AG09309 (cell line): ENCODE data around the gene ZKSCAN4.

Experiments used
- DNase-seq: peaks from one replicate; pipeline ENCODE4 v3.0.0-alpha.2; 2010; ENCODE audit warnings: low read depth
- H3K4me3 ChIP-seq: 2 replicates; pipeline ENCODE4 v1.5.1; 2011; ENCODE audit warnings: mild to moderate bottlenecking, low read depth, low read length, moderate library complexity; ENCODE audit not compliant: control insufficient read depth
- TF ChIP-seq, protein P1 (sequence below): IDR thresholded peaks from 2 replicates; pipeline ENCODE4 v1.5.1; 2011; ENCODE audit warnings: mild to moderate bottlenecking, low read depth, low read length, inconsistent platforms; ENCODE audit not compliant: insufficient read depth, control insufficient read depth; ENCODE audit errors: missing control alignments

The ZKSCAN4 gene

DNA sequence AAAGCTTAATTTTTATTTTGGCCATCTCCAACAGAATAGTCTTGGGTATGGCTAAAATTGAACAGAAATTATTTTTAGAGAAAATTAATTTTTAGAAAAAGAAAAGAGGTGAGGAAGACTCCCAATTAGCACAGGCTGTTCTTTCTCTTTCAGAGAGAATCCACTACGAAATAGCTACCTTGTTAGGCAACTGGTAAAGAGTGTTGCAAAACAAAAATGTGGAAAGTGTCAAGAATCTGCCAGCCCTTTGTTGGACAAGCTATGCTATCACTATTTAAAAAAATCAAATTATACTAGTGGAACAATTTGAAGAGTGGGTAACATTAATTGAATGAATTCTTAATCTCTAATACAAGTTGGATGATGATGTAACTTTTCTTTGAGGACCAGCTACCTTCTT is 46.2 kb downstream of the ZKSCAN4 start:
- TF ChIP-seq, protein P1, sequence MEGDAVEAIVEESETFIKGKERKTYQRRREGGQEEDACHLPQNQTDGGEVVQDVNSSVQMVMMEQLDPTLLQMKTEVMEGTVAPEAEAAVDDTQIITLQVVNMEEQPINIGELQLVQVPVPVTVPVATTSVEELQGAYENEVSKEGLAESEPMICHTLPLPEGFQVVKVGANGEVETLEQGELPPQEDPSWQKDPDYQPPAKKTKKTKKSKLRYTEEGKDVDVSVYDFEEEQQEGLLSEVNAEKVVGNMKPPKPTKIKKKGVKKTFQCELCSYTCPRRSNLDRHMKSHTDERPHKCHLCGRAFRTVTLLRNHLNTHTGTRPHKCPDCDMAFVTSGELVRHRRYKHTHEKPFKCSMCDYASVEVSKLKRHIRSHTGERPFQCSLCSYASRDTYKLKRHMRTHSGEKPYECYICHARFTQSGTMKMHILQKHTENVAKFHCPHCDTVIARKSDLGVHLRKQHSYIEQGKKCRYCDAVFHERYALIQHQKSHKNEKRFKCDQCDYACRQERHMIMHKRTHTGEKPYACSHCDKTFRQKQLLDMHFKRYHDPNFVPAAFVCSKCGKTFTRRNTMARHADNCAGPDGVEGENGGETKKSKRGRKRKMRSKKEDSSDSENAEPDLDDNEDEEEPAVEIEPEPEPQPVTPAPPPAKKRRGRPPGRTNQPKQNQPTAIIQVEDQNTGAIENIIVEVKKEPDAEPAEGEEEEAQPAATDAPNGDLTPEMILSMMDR = no peak

DNA sequence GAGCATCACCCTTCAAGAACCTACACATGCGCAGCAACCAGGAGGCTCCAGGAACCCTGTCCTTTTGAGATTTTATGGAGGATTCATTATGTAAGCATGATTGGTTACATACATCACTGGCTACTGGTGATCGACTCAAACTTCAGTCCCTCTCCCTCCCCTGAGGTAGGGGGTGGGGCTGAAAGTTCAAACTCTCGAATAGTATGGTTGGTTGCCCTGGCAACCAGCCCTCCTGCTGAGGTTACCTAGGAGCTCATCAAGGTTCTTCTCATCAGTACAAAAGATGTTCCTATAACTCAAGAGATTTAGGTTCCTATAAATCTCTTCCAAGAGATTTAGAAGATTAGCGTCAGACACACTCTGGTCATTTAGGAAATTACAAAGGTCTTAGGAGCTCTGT is 48.9 kb downstream of the ZKSCAN4 start:
- TF ChIP-seq, protein P1 = no peak
- DNase-seq = no peak
- H3K4me3 ChIP-seq = no peak overlapping the region

More for the DNA sequence above, 46.2 kb downstream of the ZKSCAN4 start:
- H3K4me3 ChIP-seq = no peak overlapping the region
- no peak for DNase-seq

DNA sequence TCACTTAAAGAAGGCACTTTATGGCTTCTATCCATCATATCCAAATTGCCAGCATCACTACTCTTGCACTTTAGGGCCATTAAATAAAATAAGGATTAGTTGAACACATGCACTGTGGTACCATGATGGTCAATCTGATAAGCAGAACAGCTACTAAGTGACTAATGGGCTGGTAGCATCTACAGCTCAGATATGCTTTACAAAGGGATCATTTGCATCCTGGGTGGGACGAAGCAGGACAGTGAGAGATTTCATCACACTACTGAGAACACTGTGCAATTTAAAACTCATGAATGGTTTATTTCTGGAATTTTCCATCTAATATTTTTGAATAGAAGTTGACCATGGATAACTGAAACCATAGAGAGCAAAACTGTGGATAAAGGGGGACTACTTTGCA is 52.0 kb downstream of the ZKSCAN4 start:
- no peak overlapping the region for H3K4me3 ChIP-seq
- no peak for DNase-seq
- TF ChIP-seq, protein P1 = no peak
